ENCODE data around the gene OPCML.

GRCh38 chr11:132716037-132716436, 816.3 kb downstream of the OPCML start:
- TF ChIP-seq, protein P1, sequence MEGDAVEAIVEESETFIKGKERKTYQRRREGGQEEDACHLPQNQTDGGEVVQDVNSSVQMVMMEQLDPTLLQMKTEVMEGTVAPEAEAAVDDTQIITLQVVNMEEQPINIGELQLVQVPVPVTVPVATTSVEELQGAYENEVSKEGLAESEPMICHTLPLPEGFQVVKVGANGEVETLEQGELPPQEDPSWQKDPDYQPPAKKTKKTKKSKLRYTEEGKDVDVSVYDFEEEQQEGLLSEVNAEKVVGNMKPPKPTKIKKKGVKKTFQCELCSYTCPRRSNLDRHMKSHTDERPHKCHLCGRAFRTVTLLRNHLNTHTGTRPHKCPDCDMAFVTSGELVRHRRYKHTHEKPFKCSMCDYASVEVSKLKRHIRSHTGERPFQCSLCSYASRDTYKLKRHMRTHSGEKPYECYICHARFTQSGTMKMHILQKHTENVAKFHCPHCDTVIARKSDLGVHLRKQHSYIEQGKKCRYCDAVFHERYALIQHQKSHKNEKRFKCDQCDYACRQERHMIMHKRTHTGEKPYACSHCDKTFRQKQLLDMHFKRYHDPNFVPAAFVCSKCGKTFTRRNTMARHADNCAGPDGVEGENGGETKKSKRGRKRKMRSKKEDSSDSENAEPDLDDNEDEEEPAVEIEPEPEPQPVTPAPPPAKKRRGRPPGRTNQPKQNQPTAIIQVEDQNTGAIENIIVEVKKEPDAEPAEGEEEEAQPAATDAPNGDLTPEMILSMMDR (IDR thresholded peaks at IDR 0.05), result no peak
- no peak for TF ChIP-seq POLR2A (IDR thresholded peaks at IDR 0.05)
